Measurements from ENCODE around the gene SRR.
A peak's percentile ranks its signal among the peaks of the same experiment; 100 is the strongest.
"Not testable (repeated sequence)": the region's sequence is repeated elsewhere in the genome, so short reads cannot be mapped to it uniquely, and the experiment has no call there.

SRR gene, protein sequence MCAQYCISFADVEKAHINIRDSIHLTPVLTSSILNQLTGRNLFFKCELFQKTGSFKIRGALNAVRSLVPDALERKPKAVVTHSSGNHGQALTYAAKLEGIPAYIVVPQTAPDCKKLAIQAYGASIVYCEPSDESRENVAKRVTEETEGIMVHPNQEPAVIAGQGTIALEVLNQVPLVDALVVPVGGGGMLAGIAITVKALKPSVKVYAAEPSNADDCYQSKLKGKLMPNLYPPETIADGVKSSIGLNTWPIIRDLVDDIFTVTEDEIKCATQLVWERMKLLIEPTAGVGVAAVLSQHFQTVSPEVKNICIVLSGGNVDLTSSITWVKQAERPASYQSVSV

DNA sequence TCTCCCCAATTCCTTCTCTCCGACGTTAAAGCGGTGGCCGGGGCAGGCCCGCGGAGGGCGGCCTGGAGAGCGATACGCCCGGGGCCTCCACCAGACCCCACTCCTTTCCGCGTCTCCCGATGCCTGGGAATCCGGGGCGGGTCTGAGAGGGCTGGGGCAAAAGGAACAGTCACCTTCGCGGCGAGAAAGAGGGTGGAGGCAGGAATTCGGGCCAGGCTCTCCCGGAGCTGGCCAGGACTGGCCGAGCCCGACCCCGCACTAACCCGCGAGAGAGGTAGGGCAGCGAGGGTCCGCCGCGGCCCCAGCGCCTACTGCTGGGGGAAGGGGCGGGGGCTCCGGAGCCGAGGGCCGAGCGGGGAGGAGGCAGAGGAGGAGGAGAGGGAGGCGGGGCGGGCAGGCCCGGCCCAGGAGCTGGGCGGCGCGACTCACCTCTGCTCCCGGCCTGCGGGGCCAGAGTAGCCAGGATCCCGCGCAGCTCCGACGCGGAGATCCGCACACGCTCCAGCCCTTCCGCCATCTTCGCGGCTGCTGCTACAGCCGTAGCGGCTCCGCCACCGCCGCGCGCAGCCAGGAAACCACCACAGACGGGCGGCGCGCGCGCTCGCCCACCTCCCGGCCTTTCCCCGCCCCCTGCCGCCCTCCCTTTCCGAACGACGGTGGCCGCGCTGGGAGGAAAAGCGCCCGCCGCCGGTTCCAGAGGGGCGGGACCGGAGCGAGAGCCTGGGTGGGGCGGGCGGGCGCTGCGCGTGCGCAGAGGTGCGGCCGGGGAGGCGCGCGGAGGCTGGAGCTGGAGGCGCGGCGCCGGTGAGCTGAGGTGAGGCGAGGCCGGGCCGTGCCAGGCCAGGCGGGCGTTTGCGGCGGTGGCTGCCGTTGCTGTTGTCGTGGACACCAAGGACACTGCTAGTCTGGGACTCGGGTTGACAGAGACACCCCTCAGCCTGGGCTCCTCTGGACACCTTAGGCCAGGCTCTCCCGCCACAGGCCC is at the start of gene SRR, which contains the start of gene SMG6:
Gene SRR, plus strand, starts transcription at position 747 of the 985 bp plus-strand sequence. CDS start 11,611 bp downstream, outside the sequence.
Gene SMG6, minus strand, starts transcription at position 582 of the 985 bp plus-strand sequence. Its CDS starts 65 bp downstream, at position 517.
- DNase-seq: peak; percentile 55

DNA sequence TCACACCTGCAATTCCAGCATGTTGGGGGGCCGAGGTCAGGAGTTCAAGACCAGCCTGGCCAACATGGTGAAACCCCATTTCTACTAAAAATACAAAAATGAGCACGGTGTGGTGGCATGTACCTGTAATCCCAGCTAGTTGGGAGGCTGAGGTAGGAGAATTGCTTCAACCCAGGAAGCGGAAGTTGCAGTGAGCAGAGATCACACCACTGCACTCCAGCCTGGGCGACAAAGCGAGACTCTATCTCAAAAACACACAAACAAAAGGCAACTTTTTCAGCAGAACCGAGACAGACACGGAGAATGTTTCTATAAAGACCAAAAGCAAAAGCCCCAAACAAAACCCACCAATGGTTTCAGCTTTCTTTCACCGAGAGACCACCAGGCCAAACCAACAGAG is 44.9 kb upstream of the SRR start:
- DNase-seq: not testable (repeated sequence)

DNA sequence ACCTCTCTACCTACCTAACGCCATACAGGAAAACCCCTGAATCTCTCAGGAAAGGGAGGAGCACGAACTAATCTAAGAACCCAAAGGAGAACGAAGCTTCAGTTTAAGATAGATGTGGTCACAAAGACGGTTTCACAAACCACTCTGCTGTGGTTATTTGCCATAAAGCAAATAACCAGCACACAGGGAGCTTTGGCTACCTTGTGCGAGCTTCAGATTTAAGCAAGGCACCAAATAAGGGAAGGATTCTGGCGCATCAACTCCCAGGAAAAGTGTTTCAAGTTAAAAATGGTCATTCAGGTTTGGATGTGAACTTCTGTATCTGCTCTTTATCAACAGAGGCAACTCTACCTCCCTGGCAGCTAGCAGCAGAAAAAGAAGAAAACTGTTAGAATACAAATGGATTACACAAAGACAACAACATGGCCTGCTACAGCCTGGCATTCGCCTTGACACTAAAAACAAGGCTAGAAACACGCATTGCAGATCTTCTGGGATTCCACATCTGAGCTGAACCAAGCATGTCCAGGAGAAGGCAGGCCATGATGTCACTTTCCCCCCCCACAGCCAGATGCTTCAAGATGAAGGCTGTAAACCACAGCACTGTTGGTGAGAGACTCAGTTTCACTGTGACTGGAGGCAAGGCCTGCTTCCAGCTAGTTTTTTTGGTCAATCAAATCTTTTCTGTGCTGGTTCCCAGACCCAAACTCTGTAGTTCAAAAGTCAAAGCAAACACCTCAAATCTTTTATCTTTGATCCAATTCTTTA is 43.8 kb upstream of the SRR start:
- DNase-seq: no peak

DNA sequence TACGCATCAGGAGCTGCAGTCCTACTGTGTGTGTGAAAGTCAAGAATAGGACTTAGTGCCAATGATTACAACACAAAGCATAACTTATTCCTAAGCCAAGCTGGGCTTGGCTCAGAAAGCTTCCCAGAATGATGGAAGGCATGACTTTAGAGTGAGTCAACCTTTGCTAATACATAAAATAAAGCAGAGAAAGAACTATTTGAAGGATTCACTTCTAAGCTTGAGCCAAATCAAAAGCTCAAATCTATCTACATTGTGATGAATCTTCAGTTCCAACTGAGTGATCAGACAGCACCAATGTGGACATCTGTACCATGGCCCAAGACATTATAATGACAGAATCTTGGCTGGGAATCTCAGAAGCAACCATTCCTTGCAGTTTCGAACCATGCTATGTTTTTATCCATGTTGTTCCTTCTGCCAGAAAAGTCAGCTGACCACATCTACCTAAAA is 41.6 kb upstream of the SRR start:
- peak; percentile 9 for DNase-seq

DNA sequence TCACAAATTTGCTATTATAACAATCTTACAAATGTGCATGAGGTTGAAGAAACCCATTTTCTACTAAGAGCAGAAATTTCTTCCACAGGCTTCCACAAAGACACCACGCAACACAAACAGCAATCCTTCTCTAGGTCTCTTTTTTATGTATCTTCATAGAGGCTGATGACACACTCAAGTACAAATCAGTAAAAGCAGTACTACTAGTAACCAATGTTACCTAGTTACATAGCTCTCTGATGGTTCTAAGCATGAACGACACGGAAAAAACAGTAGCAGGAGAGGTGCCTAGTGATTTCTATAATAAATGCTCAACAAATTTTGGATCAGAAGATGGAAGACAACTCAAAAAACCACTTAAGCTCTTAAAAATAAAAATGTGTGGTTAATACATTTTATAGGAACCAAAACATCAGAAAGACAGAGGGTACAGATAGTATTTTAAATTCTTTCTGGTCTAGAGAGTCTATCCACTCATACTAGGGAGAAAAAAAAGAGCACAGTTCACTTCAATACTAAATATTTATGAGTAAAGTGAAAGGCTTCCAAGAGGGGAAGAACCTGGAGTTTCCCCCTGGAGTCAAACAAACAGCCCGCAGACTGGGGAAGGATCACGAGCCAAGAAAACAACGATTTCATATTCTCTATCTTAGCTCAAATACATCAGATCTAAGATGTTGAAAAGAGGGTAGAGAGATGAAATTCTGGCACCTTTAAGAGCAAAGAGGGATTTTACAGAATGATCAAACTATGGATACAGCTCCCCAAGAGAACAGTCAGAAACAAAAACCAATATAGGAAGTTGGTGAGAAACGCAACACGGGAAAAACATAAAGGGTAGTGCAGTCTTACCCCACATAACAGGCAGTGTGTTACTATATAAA is 40.3 kb upstream of the SRR start:
- no peak for DNase-seq

DNA sequence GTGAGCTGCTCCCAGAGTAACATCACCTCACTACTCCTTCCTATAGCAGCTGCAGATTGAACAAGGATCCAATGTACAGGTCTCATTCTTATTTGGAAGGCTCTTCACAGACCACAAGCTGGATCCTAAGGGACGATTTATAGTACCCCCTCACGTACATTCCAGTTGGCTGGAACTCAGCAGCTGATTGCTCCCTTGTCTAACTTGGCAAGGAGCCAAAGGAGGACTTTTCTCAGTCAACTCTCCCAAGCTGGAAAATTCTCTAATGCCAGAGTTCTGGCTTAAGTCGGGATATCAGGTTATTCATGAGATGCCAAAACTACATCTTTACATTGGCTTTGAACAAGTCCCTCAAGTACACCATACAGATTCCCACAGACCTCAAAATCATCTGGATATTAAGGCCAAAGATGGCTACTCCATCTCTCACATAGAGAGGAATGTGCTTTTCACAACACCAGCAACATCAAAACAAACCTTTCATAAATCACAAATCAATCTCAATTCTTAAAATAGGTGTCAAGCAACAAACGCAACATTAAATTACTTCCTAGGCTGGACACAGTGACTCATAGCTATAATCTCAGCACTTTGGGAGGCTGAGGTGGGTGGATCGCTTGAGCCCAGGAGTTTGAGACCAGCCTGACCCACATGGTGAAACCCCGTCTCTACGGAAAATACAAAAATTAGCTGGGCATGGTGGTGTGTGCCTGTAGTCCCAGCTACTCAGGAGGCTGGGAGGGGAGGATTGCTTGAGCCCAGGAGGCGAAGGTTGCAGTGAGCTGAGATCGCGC is 39.5 kb upstream of the SRR start:
- DNase-seq: peak; percentile 32

DNA sequence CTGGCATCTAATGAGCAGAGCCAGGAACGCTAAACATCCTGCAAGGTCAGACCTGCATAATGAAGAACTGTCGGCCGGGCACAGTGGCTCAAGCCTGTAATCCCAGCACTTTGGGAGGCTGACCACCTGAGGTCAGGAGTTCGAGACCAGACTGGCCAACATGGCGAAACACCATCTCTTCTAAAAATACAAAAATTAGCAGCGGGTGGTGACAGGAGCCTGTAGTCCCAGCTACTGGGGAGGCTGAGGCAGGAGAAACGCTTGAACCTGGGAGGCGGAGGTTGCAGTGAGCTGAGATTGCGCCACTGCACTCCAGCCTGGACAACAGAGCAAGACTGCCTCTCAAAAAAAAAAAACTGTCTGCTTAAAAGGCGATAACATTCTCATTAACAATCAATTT is 38.6 kb upstream of the SRR start:
- not testable (repeated sequence) for DNase-seq

DNA sequence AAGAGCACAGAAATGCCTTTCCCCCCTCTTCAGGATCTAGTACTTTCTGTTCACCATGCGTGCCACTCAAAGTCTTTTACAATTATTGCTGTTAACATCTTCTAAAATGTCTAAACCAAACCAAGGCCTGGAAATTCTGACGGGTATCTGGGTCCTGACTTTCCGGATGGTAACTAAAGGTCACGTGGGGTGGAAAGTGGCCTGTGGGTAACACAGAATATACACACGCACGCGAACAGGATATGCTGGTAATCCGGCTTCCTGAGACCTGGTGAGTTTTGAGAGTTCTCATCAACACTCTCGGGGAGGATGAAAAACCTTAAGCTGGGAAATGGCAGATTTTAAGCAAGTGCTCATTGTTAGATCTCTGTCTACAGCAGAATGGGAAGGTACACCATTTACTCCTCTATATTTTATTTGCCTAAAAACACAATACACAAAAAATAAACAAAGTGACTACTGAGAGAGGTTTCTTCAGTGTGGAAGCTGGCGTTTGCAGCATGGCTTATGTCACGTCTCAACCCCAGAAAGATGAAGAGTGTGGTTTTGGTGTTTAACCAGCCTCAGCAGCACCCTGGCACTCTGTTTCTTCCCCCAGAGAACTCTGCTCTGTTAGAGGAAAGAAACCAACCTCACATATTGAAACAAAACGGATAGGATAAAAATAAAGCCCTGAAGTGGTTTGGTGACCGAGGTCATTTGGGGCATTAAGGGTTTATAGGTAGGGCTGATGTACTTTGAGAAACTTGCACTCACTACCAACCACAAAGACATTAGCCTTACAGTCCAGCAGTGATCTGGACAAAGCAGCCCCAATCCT is 37.5 kb upstream of the SRR start:
- DNase-seq: no peak

DNA sequence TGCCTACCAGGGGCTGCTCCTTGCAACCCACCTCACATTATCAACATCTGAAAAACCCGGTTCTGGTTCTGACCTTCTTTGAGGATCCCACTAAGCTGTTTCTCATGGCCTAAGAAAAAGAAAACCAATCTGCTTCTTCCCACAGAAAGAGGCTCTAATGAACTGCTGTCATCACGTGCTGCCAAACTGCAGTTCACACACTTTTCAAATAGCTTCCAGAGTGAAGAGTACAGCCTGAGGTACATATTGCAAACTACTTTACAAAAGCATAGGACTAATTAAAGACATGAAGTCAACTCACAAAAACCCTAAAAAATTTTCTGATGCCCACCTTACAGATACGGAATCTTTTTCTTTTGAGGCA is 36.9 kb upstream of the SRR start:
- DNase-seq: no peak

DNA sequence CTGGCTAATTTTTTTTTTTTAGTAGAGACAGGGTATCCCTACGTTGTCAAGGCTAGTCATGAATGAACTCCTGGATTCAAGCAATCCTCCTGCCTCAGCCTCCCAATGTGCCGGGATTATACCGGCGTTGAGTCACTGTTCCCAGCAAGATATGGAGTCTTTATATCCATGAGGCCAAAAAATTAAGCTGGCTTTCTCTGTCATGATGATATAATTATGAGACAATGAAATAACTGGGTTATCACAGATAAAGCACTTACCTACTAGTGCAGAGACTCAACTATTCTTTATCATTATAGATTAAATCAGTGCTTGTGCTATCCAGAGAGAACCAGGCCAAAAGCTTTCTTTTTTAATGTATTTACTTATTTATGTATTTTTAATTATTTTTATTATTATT is 36.4 kb upstream of the SRR start:
- DNase-seq: no peak

DNA sequence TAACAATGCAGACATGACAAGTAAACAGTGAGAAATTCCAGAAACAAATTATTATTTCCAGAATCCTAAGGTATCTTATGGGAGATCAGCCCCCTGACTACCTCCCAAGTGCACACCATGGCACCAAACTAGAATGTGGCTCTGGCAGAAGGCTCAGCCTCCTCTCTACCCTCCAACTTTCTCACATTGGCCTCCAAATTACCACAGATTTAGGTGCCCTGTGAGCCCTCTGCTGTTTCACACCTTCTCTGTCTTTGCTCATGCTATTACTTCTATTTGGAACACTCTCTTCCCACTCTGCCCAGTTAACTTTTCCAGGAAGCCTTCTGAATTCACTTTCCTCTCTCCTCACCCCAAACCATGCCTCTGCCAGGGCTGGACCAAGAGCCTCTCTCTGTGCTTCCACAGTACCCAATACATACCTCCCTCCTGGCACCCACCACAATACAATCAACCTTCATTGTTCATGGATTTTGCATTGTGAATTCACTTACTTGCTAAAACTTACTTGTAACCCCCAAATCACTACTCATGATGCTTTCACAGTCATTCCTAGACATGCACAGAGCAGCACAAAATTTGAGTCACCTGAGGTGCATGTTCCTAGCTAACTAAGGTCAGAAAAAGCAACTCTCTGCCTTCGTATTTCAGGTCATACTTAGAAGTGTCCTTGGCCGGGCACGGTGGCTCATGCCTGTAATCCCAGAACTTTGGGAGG is 31.6 kb upstream of the SRR start:
- DNase-seq: no peak

DNA sequence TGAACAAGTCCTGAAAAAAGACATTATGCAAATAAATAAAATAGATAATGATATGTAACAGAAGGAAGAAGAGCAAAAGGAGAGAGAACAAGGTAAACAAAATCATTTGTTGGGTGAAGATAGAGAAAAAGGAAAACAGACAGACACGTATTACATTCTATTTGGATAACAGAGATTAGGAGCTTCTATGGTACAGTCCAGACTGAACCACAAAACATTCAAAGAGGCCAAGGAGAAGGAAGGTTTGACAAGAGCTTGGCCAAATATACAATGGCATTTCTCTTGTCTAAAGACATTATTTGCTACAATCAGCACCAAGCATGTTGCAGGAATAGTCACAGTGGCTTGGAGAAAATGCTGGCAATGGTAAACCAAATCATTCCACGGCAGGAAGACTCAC is 29.3 kb upstream of the SRR start:
- no peak for DNase-seq

DNA sequence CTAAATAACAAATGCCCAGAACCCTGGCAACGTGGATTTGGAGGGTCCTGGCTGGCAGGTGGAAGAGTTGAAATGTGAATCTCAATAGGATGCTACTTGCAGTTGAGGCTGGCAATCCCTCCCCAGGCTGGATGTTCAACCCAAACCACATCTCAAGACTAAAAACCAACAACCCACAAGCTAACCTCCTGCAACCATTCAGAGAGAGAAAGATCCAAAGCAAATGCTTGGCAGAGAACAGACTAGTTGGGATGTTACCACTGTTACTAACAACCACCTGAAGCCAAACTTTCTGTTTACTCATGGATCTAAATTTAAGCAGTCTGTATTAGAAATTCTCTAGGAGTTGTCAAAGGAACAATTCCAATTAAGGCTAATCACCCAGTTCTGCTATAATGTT is 28.0 kb upstream of the SRR start:
- DNase-seq: no peak

DNA sequence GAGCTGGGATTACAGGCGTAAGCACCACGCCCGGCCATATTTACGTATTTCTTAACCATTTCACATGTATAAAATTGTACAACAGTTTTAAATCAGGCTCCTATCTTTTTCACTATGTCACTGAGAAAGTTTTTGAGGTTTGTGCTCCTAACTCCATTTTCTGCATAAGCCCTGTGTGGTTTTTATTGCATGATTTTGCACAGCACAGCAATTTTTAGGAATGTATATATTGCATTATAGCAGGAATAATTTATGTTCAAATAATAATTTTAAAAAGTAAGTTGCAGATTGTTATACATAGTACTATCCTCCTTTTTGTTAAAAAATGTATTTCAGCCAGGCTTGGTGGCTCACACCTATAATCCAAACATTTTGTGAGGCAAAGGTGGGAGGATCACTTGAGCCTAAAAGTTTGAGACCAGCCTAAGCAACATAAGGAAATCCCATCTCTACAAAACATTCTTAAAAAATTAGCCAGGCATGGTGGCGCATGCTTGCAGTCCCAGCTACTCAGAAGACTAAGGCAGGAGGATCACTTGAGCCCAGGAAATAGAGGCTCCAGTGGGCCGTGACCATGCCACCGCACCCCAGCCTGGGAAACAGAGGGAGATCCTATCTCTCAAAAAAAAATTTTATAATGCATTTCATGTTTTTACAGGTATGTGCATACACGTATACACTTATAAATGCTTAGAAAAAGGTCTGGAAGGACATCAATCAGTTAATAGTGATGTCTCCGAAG is 26.1 kb upstream of the SRR start:
- no peak for DNase-seq

DNA sequence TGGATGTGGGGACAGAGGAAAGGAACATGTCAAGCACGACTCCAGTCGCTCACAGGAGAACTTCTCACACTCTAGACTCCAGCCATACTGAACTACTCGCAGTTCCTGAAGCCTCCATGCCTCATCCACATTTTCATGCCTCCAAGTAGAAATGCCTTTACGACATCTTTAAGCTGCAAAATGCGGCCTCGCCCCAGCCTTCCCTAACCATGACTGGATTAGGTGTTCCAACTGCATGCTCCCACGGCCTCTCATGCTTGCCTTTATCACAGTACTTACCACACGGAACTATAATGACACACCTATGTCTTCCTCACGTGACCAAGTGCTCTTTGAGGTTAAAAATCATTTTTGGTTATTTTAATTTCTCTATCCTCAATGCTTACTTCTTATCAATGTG is 24.0 kb upstream of the SRR start:
- no peak for DNase-seq

DNA sequence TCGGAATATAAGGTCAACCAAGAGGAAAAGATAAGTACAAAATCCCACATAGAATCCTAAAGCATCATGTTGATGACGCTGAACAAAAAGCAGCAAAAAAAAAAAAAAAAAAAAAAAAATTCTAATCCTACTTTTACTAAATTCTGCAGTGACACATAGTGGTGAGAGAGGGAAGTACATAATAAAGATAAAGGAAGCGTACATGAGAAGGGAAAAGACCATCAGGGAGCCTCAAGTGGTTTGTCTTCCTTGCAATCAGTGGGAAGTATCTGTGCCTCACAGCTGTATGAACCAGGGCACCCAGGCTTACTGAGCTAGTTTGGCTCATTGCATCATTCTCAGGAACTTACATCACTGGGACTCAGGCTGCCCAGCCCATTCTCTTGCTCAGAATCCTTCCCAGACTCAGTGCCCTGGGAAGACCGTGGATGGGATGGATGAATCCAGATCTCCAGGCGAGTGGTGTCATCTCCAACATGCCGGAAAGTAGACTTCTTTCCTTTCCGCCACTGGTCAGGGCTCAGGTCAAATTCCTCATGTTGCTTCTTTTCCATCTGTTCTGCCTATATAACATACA is 21.4 kb upstream of the SRR start:
- DNase-seq: peak; percentile 16

DNA sequence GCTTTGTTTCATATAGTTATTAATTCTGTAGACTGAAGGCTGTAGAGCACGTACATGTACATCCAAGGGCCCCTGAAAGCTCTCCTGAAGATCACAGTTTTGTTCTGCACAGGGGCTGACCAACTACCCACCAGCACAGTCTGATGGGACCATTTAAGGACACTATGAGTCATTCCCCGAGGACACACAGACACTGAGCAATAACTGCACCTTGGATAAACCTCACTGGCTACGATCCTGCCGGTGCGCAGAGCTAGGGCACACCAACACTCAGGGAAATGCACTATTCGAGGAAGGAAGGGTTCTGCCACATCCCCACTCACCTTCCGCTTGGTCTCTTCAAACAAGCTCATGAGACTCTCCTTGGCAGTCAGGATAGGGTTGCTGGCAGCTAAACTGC is 20.4 kb upstream of the SRR start:
- no peak for DNase-seq

DNA sequence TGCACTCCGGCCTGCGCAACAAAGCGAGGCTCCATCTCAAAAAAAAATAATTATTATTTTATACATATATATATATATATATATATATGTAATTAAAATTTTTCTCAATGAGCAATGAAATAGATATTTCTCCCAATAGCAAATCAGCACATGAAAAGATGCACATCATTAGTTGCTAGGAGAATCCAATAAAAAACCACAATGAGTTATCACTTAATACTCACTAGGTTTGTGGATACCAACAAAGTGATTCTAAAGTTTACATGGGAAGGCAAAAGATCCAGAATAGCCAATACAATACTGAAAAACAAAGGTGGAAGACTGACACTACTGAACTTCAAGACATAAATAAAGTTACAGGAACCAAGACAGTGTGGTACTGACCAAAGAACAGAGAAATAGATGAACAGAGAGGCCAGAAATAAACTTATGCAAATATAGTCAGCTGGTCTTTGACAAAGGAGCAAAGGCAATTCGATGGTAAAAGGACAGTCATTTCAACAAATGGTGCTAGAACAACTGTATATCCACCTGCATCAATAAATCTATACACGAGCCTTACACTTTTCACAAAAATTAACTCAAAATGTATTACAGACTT is 13.8 kb upstream of the SRR start:
- DNase-seq: no peak

All from NCI-H446 treated with DMSO at 0.1 percent for 48 hours (cell line).